Endothelial cell of umbilical vein (primary cell): ENCODE results near the gene TMEM222. TPM values are rescaled to one million over a fixed set of nuclear protein-coding genes. Genes with fewer than 3 reads are reported as not detected.

Experiments used
- BruUV-seq: library from RNA; stranded (reverse); fragments of 400-500 nt; replicated peaks from 2 replicates; lab custom pipeline; 2021; lab: Mats Ljungman, UMichigan
- CTCF ChIA-PET: fragments of 300-600, 350-600 bp; sonication (Branson Sonifier 250); formaldehyde crosslinking; loops from one replicate; lab custom pipeline; 2021; ENCODE audit warnings: antibody characterized with exemption, inconsistent platforms; lab: Charles Lee
- POLR2A ChIA-PET: fragments of 300-600, 350-600 bp; sonication (Branson Sonifier 250); formaldehyde crosslinking; loops from one replicate; lab custom pipeline; 2021; ENCODE audit warnings: antibody characterized with exemption, inconsistent platforms; lab: Charles Lee
- DNase-seq: peaks from one replicate; pipeline ENCODE4 v3.0.0-alpha.2; 2011; ENCODE audit warnings: low read depth, low spot score
- FAIRE-seq: peaks from 2 replicates; lab custom pipeline; 2011; peaks lifted over from hg19 to GRCh38; lab: Jason Lieb, UNC
- H2AFZ ChIP-seq: 2 replicates; pipeline ENCODE4 v1.6.0; 2012; ENCODE audit warnings: low read depth, low read length, control low read depth, inconsistent platforms
- H3K27ac ChIP-seq: 2 replicates; pipeline ENCODE4 v1.5.1; 2011; ENCODE audit warnings: low read depth, mild to moderate bottlenecking, control low read depth, low read length, moderate library complexity; ENCODE audit not compliant: insufficient read depth
- H3K27me3 ChIP-seq, 2 experiments: 2 replicates each; pipeline versions ENCODE4 v1.6.0 to v1.6.1; 2011; ENCODE audit warnings: low read length in 2 of 2, mixed read lengths in 1 of 2; ENCODE audit not compliant: control insufficient read depth in 2 of 2, insufficient read depth in 2 of 2
- H3K36me3 ChIP-seq, 2 experiments: 2 replicates in 1 of 2; 3 replicates in 1 of 2; pipeline ENCODE4 v1.5.1; 2011; ENCODE audit warnings: low read length in 2 of 2, mild to moderate bottlenecking in 1 of 2, moderate library complexity in 1 of 2; ENCODE audit not compliant: control insufficient read depth in 2 of 2, insufficient read depth in 2 of 2; ENCODE audit errors: extremely low read depth in 1 of 2
- H3K4me1 ChIP-seq: 3 replicates; pipeline ENCODE4 v1.5.1; 2011; ENCODE audit warnings: mild to moderate bottlenecking, low read length; ENCODE audit not compliant: control insufficient read depth, insufficient read depth; ENCODE audit errors: extremely low read depth
- H3K4me2 ChIP-seq: 2 replicates; pipeline ENCODE4 v1.6.1; 2011; ENCODE audit warnings: low read length, control low read depth, mixed read lengths; ENCODE audit not compliant: insufficient read depth
- H3K4me3 ChIP-seq, 3 experiments: fragments of 200-600 bp in 1 of 3; sonication (generic), shearing (Covaris generic) in 1 of 3; replicated peaks in 1 of 3; 2 replicates each; pipeline ENCODE4 v1.5.1; 2011 to 2016; ENCODE audit warnings: control low read depth in 3 of 3, low read length in 3 of 3, mild to moderate bottlenecking in 2 of 3, inconsistent platforms in 1 of 3, low read depth in 1 of 3, moderate library complexity in 1 of 3; ENCODE audit not compliant: insufficient read depth in 1 of 3
- H3K79me2 ChIP-seq: 2 replicates; pipeline ENCODE4 v1.6.0; 2012; ENCODE audit warnings: low read length, inconsistent platforms; ENCODE audit not compliant: control insufficient read depth, insufficient read depth
- H3K9ac ChIP-seq: replicated peaks from 2 replicates; pipeline ENCODE3; 2011; ENCODE audit warnings: low read length, control low read depth; ENCODE audit not compliant: insufficient read depth; ENCODE audit errors: extremely low read depth
- H3K9me1 ChIP-seq: replicated peaks from 3 replicates; pipeline ENCODE4 v1.6.0; 2011; ENCODE audit warnings: mild to moderate bottlenecking, low read length; ENCODE audit not compliant: control insufficient read depth, insufficient read depth; ENCODE audit errors: extremely low read depth
- H3K9me3 ChIP-seq: replicated peaks from 2 replicates; pipeline ENCODE4 v1.5.1; 2012; ENCODE audit warnings: low read length, inconsistent platforms; ENCODE audit not compliant: control insufficient read depth, insufficient read depth
- H4K20me1 ChIP-seq: replicated peaks from 2 replicates; pipeline ENCODE3; 2011; ENCODE audit warnings: mild to moderate bottlenecking, low read length; ENCODE audit not compliant: control insufficient read depth, insufficient read depth; ENCODE audit errors: extremely low read depth
- CTCF ChIP-seq, 2 donors: IDR thresholded peaks; 1 replicate in 1 of 2; 2 replicates in 1 of 2; pipeline ENCODE4 v1.5.1; 2011; ENCODE audit warnings: low read length in 2 of 2, mild to moderate bottlenecking in 2 of 2, moderate library complexity in 2 of 2, control low read depth in 1 of 2, inconsistent platforms in 1 of 2, low read depth in 1 of 2; ENCODE audit not compliant: insufficient read depth in 1 of 2; ENCODE audit errors: extremely low read depth in 1 of 2
- EZH2 ChIP-seq: IDR thresholded peaks from 2 replicates; pipeline ENCODE4 v1.6.1; 2012; ENCODE audit warnings: borderline replicate concordance, low read depth, mild to moderate bottlenecking, moderate library complexity, low read length, inconsistent platforms; ENCODE audit not compliant: severe bottlenecking
- FOS ChIP-seq: IDR thresholded peaks from 2 replicates; pipeline ENCODE4 v1.6.1; 2011; ENCODE audit warnings: mild to moderate bottlenecking, low read length, moderate library complexity, borderline replicate concordance; ENCODE audit not compliant: insufficient read depth
- GATA2 ChIP-seq: IDR thresholded peaks from 2 replicates; pipeline ENCODE4 v1.7.0; 2011; ENCODE audit warnings: low read depth, mild to moderate bottlenecking, moderate library complexity, mixed read lengths, low read length; ENCODE audit not compliant: insufficient read length, insufficient read depth
- JUN ChIP-seq: IDR thresholded peaks from 2 replicates; pipeline ENCODE4 v1.6.1; 2011; ENCODE audit warnings: borderline replicate concordance, low read depth; ENCODE audit not compliant: insufficient read length, insufficient read depth
- MAX ChIP-seq: IDR thresholded peaks from 2 replicates; pipeline ENCODE4 v1.6.1; 2011; ENCODE audit not compliant: insufficient read depth, insufficient read length
- MYC ChIP-seq: IDR thresholded peaks from one replicate; pipeline ENCODE4 v1.6.1; 2011; ENCODE audit warnings: mild to moderate bottlenecking, low read depth, low read length
- POLR2A ChIP-seq: IDR thresholded peaks from 2 replicates; pipeline ENCODE4 v1.6.1; 2012; ENCODE audit warnings: low read depth, mild to moderate bottlenecking, control low read depth, low read length
- POLR2AphosphoS5 ChIP-seq: IDR thresholded peaks from 2 replicates; pipeline ENCODE4 v1.6.1; 2012; ENCODE audit warnings: low read depth, mild to moderate bottlenecking, control low read depth, low read length, moderate library complexity; ENCODE audit not compliant: insufficient read depth
- dilution Hi-C: fragments of 300-500 bp; cut with MboI; formaldehyde crosslinking; loops from one replicate; pipeline ENCODE4 v1.15.0; 2019; ENCODE audit warnings: low sequenced_read_pairs; ENCODE audit not compliant: extremely low pct_ligation_motif_present
- intact Hi-C: fragments of 100-400 bp; cut with micrococcal nuclease; formaldehyde crosslinking; loops from one replicate; pipeline ENCODE4 v1.10.0; 2022
- polyA plus RNA-seq, 4 experiments: library from polyadenylated mRNA; depleted of rRNA in 3 of 4; stranded (reverse) in 3 of 4; unstranded in 1 of 4; fragments of >200 nt; gene quantifications; 2 replicates each; pipeline versions ENCODE4 v1.2.1 to v1.2.3, GENCODE V29; 2011 to 2012; ENCODE audit warnings: missing spikeins in 1 of 4
- total RNA-seq: library from RNA; stranded (reverse); gene quantifications from 2 replicates; pipeline ENCODE4 v1.2.3, GENCODE V29; 2021

TMEM222 gene
- total and polyA plus RNA-seq, 2 donors (not counting 3 experiments of a cell fraction or from before 2014, with no cell fraction given), result 45.8 to 76.1 TPM

GRCh38 chr1:27330786-27331185 lies 8.8 kb downstream of the TMEM222 start:
- TF ChIP-seq JUN (no peak), GATA2 (no peak), POLR2A (no peak), MAX (no peak), POLR2AphosphoS5 (no peak), EZH2 (no peak), MYC (no peak), FOS (no peak), CTCF (IDR thresholded peaks at IDR 0.05; ENCODE audit: extremely low read depth in 1 of 2, insufficient read depth in 1 of 2, low read depth in 1 of 2, low read length in 2 of 2) (no peak)
- peaks cover 4 to 39% of the 10 kb centered on the region in 2 experiments for H3K36me3 ChIP-seq
- no peak overlapping the region for H3K4me2 ChIP-seq
- DNase-seq, result no peak
- dilution Hi-C loops, result no loop called here
- no peak overlapping the region for H3K27ac ChIP-seq
- ChIA-PET POLR2A (no interaction called here), CTCF (no interaction called here)
- no peak overlapping the region for H3K4me3 ChIP-seq
- no peak overlapping the region for H2AFZ ChIP-seq
- intact Hi-C loops, result no loop called here
- peaks cover 36% of the 10 kb centered on the region for H3K79me2 ChIP-seq
- no TSS peak for BruUV-seq
- no peaks in the 10 kb centered on the region for H3K9me3 ChIP-seq
- no peaks in the 10 kb centered on the region for H3K4me1 ChIP-seq
- no peaks in the 10 kb centered on the region for H3K9me1 ChIP-seq
- H3K27me3 ChIP-seq, result no peaks in the 10 kb centered on the region
- no peak for FAIRE-seq
- peaks cover 2% of the 10 kb centered on the region for H4K20me1 ChIP-seq
- H3K9ac ChIP-seq, result no peak overlapping the region
